ENCODE data around the gene BAHD1. TPM values are rescaled to one million over a fixed set of nuclear protein-coding genes. Genes with fewer than 3 reads are reported as not detected.

Gene BAHD1
- total and polyA plus RNA-seq, 2 experiments from 2014 or later = 11.2 to 40.1 TPM

DNA sequence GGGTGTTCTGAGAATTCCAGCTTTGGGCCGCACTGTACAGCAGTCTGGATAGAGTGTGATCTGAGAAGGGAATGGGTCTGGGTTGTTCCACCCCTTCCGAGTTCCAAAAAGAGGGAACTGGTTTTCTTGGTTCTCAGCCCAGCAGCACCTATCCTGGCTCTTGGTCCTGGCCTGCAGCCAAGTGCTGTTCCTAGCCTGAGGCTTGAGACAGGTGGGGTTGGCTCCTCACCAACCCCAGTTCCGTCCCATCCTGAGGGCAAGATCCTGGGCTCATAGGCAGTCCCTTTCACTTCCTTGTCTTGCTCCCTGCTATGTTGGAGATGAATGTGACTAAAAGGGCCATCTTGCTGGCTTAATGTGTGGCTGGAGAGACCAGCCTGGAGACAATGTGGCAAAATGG is 20.0 kb upstream of the BAHD1 start:
- Histone ChIP-seq H3K4me1 (ENCODE audit: insufficient read depth) (peaks cover 16% of the 10 kb centered on the region), H4K20me1 (replicated peaks; ENCODE audit: insufficient read depth) (no peaks in the 10 kb centered on the region; the same call in 1 of the 2 replicates), H3K27ac (ENCODE audit: low read depth) (peak overlapping the region; percentile 18; the same call in 1 of the 2 replicates), H3K27me3 (ENCODE audit: insufficient read depth) (0 out of 2 replicates have a peak, but pooled peaks cover 5% of the 10 kb centered on the region), H3K79me2 (replicated peaks; ENCODE audit: insufficient read depth) (no peaks in the 10 kb centered on the region), H3K9me2 (ENCODE audit: insufficient read depth) (no peaks in the 10 kb centered on the region), H3K36me3 (ENCODE audit: insufficient read depth) (0 out of 2 replicates have a peak, but pooled peaks cover 9% of the 10 kb centered on the region), H2AFZ (no peak overlapping the region), H3K4me3 (no peak overlapping the region), H3F3A (replicated peaks; ENCODE audit: low read depth) (peaks cover 16% of the 10 kb centered on the region), H3K4me2 (peak overlapping the region; percentile 80; the same call in 1 of the 2 replicates)
- H3K4me3 Mint-ChIP-seq = no peak overlapping the region
- peaks cover 17% of the 10 kb centered on the region for H3K27me3 Mint-ChIP-seq (ENCODE audit: insufficient read depth, low read depth, poor library complexity)
- peaks cover 20% of the 10 kb centered on the region for H3K36me3 Mint-ChIP-seq (ENCODE audit: low read depth)
- peaks cover 8% of the 10 kb centered on the region; the same call in 2 of the 3 replicates for H3K4me1 Mint-ChIP-seq
- TF ChIP-seq, protein P1, sequence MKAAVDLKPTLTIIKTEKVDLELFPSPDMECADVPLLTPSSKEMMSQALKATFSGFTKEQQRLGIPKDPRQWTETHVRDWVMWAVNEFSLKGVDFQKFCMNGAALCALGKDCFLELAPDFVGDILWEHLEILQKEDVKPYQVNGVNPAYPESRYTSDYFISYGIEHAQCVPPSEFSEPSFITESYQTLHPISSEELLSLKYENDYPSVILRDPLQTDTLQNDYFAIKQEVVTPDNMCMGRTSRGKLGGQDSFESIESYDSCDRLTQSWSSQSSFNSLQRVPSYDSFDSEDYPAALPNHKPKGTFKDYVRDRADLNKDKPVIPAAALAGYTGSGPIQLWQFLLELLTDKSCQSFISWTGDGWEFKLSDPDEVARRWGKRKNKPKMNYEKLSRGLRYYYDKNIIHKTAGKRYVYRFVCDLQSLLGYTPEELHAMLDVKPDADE (IDR thresholded peaks at IDR 0.05) = no peak
- TF ChIP-seq, protein P2, sequence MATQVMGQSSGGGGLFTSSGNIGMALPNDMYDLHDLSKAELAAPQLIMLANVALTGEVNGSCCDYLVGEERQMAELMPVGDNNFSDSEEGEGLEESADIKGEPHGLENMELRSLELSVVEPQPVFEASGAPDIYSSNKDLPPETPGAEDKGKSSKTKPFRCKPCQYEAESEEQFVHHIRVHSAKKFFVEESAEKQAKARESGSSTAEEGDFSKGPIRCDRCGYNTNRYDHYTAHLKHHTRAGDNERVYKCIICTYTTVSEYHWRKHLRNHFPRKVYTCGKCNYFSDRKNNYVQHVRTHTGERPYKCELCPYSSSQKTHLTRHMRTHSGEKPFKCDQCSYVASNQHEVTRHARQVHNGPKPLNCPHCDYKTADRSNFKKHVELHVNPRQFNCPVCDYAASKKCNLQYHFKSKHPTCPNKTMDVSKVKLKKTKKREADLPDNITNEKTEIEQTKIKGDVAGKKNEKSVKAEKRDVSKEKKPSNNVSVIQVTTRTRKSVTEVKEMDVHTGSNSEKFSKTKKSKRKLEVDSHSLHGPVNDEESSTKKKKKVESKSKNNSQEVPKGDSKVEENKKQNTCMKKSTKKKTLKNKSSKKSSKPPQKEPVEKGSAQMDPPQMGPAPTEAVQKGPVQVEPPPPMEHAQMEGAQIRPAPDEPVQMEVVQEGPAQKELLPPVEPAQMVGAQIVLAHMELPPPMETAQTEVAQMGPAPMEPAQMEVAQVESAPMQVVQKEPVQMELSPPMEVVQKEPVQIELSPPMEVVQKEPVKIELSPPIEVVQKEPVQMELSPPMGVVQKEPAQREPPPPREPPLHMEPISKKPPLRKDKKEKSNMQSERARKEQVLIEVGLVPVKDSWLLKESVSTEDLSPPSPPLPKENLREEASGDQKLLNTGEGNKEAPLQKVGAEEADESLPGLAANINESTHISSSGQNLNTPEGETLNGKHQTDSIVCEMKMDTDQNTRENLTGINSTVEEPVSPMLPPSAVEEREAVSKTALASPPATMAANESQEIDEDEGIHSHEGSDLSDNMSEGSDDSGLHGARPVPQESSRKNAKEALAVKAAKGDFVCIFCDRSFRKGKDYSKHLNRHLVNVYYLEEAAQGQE (IDR thresholded peaks at IDR 0.05; ENCODE audit: unreplicated experiment) = no peak
- TF ChIP-seq EZH2 (IDR thresholded peaks at IDR 0.05; ENCODE audit: low read depth, unreplicated experiment) (no peak), STAT1 (IDR thresholded peaks at IDR 0.05; ENCODE audit: unreplicated experiment) (no peak), EZH2phosphoT487 (IDR thresholded peaks at IDR 0.05; ENCODE audit: unreplicated experiment) (no peak), POLR2AphosphoS5 (IDR thresholded peaks at IDR 0.05; ENCODE audit: low read depth) (no peak), ZNF114 (CRISPR knock-in tag; IDR thresholded peaks at IDR 0.05) (no peak), CREB1 (CRISPR knock-in tag; IDR thresholded peaks at IDR 0.05; ENCODE audit: low read depth) (no peak)
- TF ChIP-seq, protein P3, sequence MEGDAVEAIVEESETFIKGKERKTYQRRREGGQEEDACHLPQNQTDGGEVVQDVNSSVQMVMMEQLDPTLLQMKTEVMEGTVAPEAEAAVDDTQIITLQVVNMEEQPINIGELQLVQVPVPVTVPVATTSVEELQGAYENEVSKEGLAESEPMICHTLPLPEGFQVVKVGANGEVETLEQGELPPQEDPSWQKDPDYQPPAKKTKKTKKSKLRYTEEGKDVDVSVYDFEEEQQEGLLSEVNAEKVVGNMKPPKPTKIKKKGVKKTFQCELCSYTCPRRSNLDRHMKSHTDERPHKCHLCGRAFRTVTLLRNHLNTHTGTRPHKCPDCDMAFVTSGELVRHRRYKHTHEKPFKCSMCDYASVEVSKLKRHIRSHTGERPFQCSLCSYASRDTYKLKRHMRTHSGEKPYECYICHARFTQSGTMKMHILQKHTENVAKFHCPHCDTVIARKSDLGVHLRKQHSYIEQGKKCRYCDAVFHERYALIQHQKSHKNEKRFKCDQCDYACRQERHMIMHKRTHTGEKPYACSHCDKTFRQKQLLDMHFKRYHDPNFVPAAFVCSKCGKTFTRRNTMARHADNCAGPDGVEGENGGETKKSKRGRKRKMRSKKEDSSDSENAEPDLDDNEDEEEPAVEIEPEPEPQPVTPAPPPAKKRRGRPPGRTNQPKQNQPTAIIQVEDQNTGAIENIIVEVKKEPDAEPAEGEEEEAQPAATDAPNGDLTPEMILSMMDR (conservative IDR thresholded peaks at IDR 0.05; ENCODE audit: low read depth in 2 of 2) = no peak
- TF ChIP-seq, protein P4, sequence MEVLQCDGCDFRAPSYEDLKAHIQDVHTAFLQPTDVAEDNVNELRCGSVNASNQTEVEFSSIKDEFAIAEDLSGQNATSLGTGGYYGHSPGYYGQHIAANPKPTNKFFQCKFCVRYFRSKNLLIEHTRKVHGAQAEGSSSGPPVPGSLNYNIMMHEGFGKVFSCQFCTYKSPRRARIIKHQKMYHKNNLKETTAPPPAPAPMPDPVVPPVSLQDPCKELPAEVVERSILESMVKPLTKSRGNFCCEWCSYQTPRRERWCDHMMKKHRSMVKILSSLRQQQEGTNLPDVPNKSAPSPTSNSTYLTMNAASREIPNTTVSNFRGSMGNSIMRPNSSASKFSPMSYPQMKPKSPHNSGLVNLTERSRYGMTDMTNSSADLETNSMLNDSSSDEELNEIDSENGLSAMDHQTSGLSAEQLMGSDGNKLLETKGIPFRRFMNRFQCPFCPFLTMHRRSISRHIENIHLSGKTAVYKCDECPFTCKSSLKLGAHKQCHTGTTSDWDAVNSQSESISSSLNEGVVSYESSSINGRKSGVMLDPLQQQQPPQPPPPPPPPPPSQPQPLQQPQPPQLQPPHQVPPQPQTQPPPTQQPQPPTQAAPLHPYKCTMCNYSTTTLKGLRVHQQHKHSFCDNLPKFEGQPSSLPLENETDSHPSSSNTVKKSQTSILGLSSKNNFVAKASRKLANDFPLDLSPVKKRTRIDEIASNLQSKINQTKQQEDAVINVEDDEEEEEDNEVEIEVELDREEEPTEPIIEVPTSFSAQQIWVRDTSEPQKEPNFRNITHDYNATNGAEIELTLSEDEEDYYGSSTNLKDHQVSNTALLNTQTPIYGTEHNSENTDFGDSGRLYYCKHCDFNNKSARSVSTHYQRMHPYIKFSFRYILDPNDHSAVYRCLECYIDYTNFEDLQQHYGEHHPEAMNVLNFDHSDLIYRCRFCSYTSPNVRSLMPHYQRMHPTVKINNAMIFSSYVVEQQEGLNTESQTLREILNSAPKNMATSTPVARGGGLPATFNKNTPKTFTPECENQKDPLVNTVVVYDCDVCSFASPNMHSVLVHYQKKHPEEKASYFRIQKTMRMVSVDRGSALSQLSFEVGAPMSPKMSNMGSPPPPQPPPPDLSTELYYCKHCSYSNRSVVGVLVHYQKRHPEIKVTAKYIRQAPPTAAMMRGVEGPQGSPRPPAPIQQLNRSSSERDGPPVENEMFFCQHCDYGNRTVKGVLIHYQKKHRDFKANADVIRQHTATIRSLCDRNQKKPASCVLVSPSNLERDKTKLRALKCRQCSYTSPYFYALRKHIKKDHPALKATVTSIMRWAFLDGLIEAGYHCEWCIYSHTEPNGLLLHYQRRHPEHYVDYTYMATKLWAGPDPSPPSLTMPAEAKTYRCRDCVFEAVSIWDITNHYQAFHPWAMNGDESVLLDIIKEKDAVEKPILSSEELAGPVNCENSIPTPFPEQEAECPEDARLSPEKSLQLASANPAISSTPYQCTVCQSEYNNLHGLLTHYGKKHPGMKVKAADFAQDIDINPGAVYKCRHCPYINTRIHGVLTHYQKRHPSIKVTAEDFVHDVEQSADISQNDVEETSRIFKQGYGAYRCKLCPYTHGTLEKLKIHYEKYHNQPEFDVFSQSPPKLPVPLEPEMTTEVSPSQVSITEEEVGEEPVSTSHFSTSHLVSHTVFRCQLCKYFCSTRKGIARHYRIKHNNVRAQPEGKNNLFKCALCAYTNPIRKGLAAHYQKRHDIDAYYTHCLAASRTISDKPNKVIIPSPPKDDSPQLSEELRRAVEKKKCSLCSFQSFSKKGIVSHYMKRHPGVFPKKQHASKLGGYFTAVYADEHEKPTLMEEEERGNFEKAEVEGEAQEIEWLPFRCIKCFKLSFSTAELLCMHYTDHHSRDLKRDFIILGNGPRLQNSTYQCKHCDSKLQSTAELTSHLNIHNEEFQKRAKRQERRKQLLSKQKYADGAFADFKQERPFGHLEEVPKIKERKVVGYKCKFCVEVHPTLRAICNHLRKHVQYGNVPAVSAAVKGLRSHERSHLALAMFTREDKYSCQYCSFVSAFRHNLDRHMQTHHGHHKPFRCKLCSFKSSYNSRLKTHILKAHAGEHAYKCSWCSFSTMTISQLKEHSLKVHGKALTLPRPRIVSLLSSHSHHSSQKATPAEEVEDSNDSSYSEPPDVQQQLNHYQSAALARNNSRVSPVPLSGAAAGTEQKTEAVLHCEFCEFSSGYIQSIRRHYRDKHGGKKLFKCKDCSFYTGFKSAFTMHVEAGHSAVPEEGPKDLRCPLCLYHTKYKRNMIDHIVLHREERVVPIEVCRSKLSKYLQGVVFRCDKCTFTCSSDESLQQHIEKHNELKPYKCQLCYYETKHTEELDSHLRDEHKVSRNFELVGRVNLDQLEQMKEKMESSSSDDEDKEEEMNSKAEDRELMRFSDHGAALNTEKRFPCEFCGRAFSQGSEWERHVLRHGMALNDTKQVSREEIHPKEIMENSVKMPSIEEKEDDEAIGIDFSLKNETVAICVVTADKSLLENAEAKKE (CRISPR knock-in tag; IDR thresholded peaks at IDR 0.05) = no peak
- no peaks in the 10 kb centered on the region for H3K9me3 Mint-ChIP-seq
- DNase-seq (ENCODE audit: low spot score) (no peak), ATAC-seq (peak; percentile 20)
- no peak overlapping the region for H3K27ac Mint-ChIP-seq

Measured in GM23338 (cell line).